ENCODE measurements around the gene PNMA8A. TPM values are rescaled to one million over a fixed set of nuclear protein-coding genes. Genes with fewer than 3 reads are reported as not detected.

The PNMA8A gene
- total and polyA plus RNA-seq, 2 of the 8 experiments (the other 6 are each of a cell fraction or from before 2014, with no cell fraction given), result 10.0 to 22.8 TPM

GRCh38 chr19:46447006-46447405 lies 24.4 kb downstream of the PNMA8A start:
- Histone ChIP-seq H2BK120ac (replicated peaks; ENCODE audit: low read depth, low read length) (no peak overlapping the region), H3K27ac (ENCODE audit: low read depth, low read length) (no peak overlapping the region), H2BK5ac (ENCODE audit: low read depth, low read length) (no peak overlapping the region), H3K4me1 (replicated peaks in 1 of 4; ENCODE audit: control insufficient read depth in 3 of 4, insufficient read depth in 4 of 4, low read length in 3 of 4) (no peaks in the 10 kb centered on the region), H4K5ac (ENCODE audit: insufficient read length, low read depth, low read length) (no peak overlapping the region), H3K9me3 (ENCODE audit: insufficient read depth in 2 of 2, low read depth in 1 of 2, low read length in 1 of 2) (no peaks in the 10 kb centered on the region), H3K27me3 (replicated peaks in 1 of 4; ENCODE audit: control insufficient read depth in 3 of 4, extremely low read depth in 1 of 4, insufficient read depth in 3 of 4, low read length in 3 of 4) (no peaks in the 10 kb centered on the region), H3K14ac (ENCODE audit: insufficient read length) (no peak overlapping the region), H2BK15ac (ENCODE audit: low read length) (no peak overlapping the region), H4K8ac (ENCODE audit: extremely low read depth, insufficient read depth, low read length) (no peak overlapping the region), H4K20me1 (replicated peaks in 1 of 2; ENCODE audit: control insufficient read depth in 1 of 2, insufficient read depth in 2 of 2, low read length in 2 of 2) (no peaks in the 10 kb centered on the region), H3K4ac (replicated peaks; ENCODE audit: insufficient read length, low read depth, low read length) (no peak overlapping the region), H3K4me3 (ENCODE audit: extremely low read depth in 1 of 4, insufficient read depth in 2 of 4, low read depth in 3 of 4, low read length in 4 of 4) (no peak overlapping the region), H3K23me2 (ENCODE audit: low read depth, low read length) (no peaks in the 10 kb centered on the region), H2AFZ (ENCODE audit: low read length) (no peak overlapping the region), H3K79me1 (ENCODE audit: low read depth, low read length) (no peaks in the 10 kb centered on the region), H3K79me2 (ENCODE audit: control insufficient read depth in 1 of 2, insufficient read depth in 2 of 2, low read length in 2 of 2) (no peaks in the 10 kb centered on the region), H3K9ac (replicated peaks in 1 of 4; ENCODE audit: extremely low read depth in 1 of 4, low read depth in 3 of 4, low read length in 3 of 4) (no peak overlapping the region), H2BK12ac (ENCODE audit: low read depth, low read length) (no peak overlapping the region), H3K18ac (ENCODE audit: extremely low read depth, low read length) (no peak overlapping the region), H3K36me3 (ENCODE audit: control insufficient read depth in 2 of 4, insufficient read depth in 4 of 4, low read length in 3 of 4) (no peaks in the 10 kb centered on the region), H2AK5ac (ENCODE audit: low read depth, low read length) (no peak overlapping the region), H4K91ac (replicated peaks; ENCODE audit: insufficient read length, low read length) (no peak overlapping the region), H2BK20ac (ENCODE audit: low read length) (no peak overlapping the region), H3K4me2 (ENCODE audit: insufficient read depth in 1 of 2, low read depth in 2 of 2, low read length in 2 of 2) (no peak overlapping the region), H3K23ac (ENCODE audit: insufficient read length) (no peak overlapping the region), H3K56ac (replicated peaks; ENCODE audit: insufficient read length, low read depth, low read length) (no peak overlapping the region)
- 40% methylated on average over 3 of the region's 3 CpGs; no CpG with 5 or more reads in 1 of the 2 experiments for WGBS, 2 experiments (ENCODE audit: extremely low coverage in 1 of 2, insufficient coverage in 1 of 2, insufficient read length in 1 of 2, insufficient replicate concordance in 2 of 2, low coverage in 1 of 2, low lambda C conversion rate in 2 of 2, missing lambda C conversion rate in 1 of 2)
- FAIRE-seq (no peak), DNase-seq (ENCODE audit: low read depth in 1 of 2, low spot score in 2 of 2) (no peak)
- POLR2A ChIA-PET (ENCODE audit: partially characterized antibody), result interaction anchor here (1.6 kb wide), 1 partner anchor 10 kb away, joined by 3 read pairs; no protein-coding TSS in a partner anchor
- CTCF ChIA-PET (ENCODE audit: partially characterized antibody), result interaction anchor here (1.5 to 5.5 kb wide), 4 partner anchors 12 to 46 kb away, joined by 5 to 20 read pairs (median 10); no protein-coding TSS in a partner anchor
- TF ChIP-seq RBBP5 (IDR thresholded peaks at IDR 0.05; ENCODE audit: borderline replicate concordance, low read depth, low read length) (no peak), ZNF274 (IDR thresholded peaks at IDR 0.05; ENCODE audit: borderline replicate concordance, extremely low read depth, low read length) (no peak), CHD1 (IDR thresholded peaks at IDR 0.05; ENCODE audit: low read depth, low read length) (no peak), ATF3 (IDR thresholded peaks at IDR 0.05; ENCODE audit: insufficient read depth, low read depth, low read length) (no peak), SP4 (IDR thresholded peaks at IDR 0.05; ENCODE audit: low read length) (no peak), RFX5 (IDR thresholded peaks at IDR 0.05; ENCODE audit: borderline replicate concordance, low read depth, low read length) (no peak), POLR2A (IDR thresholded peaks at IDR 0.05; ENCODE audit: control extremely low read depth in 1 of 2, low read depth in 2 of 2, low read length in 2 of 2) (no peak), SIX5 (IDR thresholded peaks at IDR 0.05; ENCODE audit: low read depth, low read length) (no peak), TBP (IDR thresholded peaks at IDR 0.05; ENCODE audit: low read depth, low read length) (no peak)
- TF ChIP-seq, protein P1, sequence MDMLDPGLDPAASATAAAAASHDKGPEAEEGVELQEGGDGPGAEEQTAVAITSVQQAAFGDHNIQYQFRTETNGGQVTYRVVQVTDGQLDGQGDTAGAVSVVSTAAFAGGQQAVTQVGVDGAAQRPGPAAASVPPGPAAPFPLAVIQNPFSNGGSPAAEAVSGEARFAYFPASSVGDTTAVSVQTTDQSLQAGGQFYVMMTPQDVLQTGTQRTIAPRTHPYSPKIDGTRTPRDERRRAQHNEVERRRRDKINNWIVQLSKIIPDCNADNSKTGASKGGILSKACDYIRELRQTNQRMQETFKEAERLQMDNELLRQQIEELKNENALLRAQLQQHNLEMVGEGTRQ (IDR thresholded peaks at IDR 0.05; ENCODE audit: low read length), result no peak

Data from H1 (cell line).